Upper lobe of left lung (tissue), 4 donors: ENCODE results near the gene CDSN.

Experiments
- POLR2AphosphoS5 ChIP-seq, 2 donors: sonication (generic); formaldehyde crosslinking; IDR thresholded peaks; one replicate each; pipeline ENCODE4 v1.5.1; 2017; ENCODE audit warnings: antibody characterized with exemption in 2 of 2
- TF ChIP-seq, protein P1 (sequence below), 6 experiments: fragments of 450-650 bp in 4 of 6; fragments of 200-600 bp in 2 of 6; sonication (generic) in 2 of 6; IDR thresholded peaks; one replicate each; pipeline ENCODE4 v1.5.1; 2016 to 2019; ENCODE audit warnings: antibody characterized with exemption in 6 of 6

DNA sequence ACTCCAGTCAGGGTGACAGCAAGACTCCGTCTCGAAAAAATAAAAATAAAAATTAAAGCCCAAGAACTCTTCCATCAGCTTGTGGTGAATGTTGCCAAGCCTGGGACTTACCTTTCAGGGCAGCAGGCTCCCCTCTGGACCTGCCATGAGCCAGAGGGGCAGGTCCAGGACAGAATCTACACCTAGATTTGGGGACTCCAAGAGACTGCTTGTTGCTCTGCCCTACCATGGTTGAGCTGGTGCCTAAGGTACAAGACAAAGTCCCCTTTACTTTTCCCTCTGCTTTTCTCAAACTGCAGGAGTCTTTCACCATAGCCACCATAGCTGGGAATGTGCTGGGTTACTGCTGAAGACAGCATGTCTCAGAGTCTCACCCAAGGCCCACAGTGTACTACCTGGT lies 17.1 kb downstream of the CDSN start:
- TF ChIP-seq POLR2AphosphoS5 (IDR thresholded peaks at IDR 0.05): no peak
- TF ChIP-seq, protein P1, sequence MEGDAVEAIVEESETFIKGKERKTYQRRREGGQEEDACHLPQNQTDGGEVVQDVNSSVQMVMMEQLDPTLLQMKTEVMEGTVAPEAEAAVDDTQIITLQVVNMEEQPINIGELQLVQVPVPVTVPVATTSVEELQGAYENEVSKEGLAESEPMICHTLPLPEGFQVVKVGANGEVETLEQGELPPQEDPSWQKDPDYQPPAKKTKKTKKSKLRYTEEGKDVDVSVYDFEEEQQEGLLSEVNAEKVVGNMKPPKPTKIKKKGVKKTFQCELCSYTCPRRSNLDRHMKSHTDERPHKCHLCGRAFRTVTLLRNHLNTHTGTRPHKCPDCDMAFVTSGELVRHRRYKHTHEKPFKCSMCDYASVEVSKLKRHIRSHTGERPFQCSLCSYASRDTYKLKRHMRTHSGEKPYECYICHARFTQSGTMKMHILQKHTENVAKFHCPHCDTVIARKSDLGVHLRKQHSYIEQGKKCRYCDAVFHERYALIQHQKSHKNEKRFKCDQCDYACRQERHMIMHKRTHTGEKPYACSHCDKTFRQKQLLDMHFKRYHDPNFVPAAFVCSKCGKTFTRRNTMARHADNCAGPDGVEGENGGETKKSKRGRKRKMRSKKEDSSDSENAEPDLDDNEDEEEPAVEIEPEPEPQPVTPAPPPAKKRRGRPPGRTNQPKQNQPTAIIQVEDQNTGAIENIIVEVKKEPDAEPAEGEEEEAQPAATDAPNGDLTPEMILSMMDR (IDR thresholded peaks at IDR 0.05): no peak
